Adrenal gland (tissue), 12 donors: ENCODE data around the gene SUPT6H. TPM values are rescaled to one million over a fixed set of nuclear protein-coding genes. Genes with fewer than 3 reads are reported as not detected.

ENCODE experiments used
- DNase-seq, 7 donors: peaks; one replicate each; pipeline ENCODE4 v3.0.0-alpha.2; 2019 to 2020
- H3K27ac ChIP-seq, 5 donors: fragments of 200-600 bp; sonication (generic) in 4 of 5; 1 replicate in 3 of 5; 2 replicates in 2 of 5; pipeline versions ENCODE4 v1.5.1 to v1.8.0; 2016 to 2020; ENCODE audit warnings: mild to moderate bottlenecking in 1 of 5
- H3K27me3 ChIP-seq: fragments of 200-600 bp; 2 replicates; pipeline ENCODE4 v1.8.0; 2021
- H3K36me3 ChIP-seq, 2 donors: fragments of 200-600 bp; replicated peaks in 1 of 2; 1 replicate in 1 of 2; 2 replicates in 1 of 2; pipeline versions ENCODE4 v1.5.1 to v1.8.0; 2018 to 2022
- H3K4me1 ChIP-seq, 2 donors: fragments of 200-600 bp; replicated peaks in 1 of 2; 1 replicate in 1 of 2; 2 replicates in 1 of 2; pipeline versions ENCODE4 v1.5.1 to v1.8.0; 2018 to 2021
- H3K4me3 ChIP-seq, 4 donors: fragments of 200-600 bp; sonication (generic) in 3 of 4; one replicate each; pipeline ENCODE4 v1.5.1; 2016 to 2018
- H3K9me3 ChIP-seq, 3 donors: fragments of 200-600 bp; sonication (generic) in 1 of 3; replicated peaks in 1 of 3; 1 replicate in 2 of 3; 2 replicates in 1 of 3; pipeline versions ENCODE4 v1.5.1 to v1.8.0; 2016 to 2021
- CTCF ChIP-seq, 6 experiments: fragments of 450-650 bp in 4 of 6; fragments of 200-600 bp in 2 of 6; sonication (generic) in 1 of 6; IDR thresholded peaks; 1 replicate in 5 of 6; 2 replicates in 1 of 6; pipeline versions ENCODE4 v1.5.1 to v1.8.0; 2016 to 2021; ENCODE audit warnings: antibody characterized with exemption in 6 of 6, mild to moderate bottlenecking in 2 of 6, moderate library complexity in 1 of 6
- POLR2A ChIP-seq, 2 donors: fragments of 450-650 bp; IDR thresholded peaks; one replicate each; pipeline ENCODE4 v1.6.1; 2017; ENCODE audit warnings: antibody characterized with exemption in 2 of 2, mild to moderate bottlenecking in 2 of 2, moderate library complexity in 1 of 2
- WGBS, 4 donors: extraction: QIAGEN DNeasy Blood & Tissue Kit in 2 of 4; methylation state at CpG; one replicate each; pipeline versions ENCODE4 v1.1.5 to v1.1.7; 2013 to 2017; 5-methylcytosine and 5-hydroxymethylcytosine counted together
- intact Hi-C, 2 donors: fragments of 100-400 bp; cut with DNase I; formaldehyde crosslinking; loops; one replicate each; pipeline versions ENCODE4 v1.14.1 to v1.15.0; 2022 to 2023
- polyA plus RNA-seq, 3 donors: library from polyadenylated mRNA; stranded (reverse); fragments of 200-250 nt in 2 of 3; fragments of 350-450 nt in 1 of 3; fragmentation: Illumina TruSeq in 1 of 3; extraction: RNeasy Lipid Tissue Mini Kit (QIAGEN cat#74804) in 1 of 3; gene quantifications; one replicate each; pipeline ENCODE4 v1.2.3, GENCODE V29; 2013 to 2014
- total RNA-seq, 9 donors: library from RNA; depleted of rRNA in 4 of 9; stranded (reverse); fragments of >200 nt in 4 of 9; fragments of 120-200 nt in 1 of 9; fragmentation: NEBNext Ultra II Directional in 1 of 9; extraction: Animal tissue kit (Norgen Biotek cat#: 25700) in 1 of 9; gene quantifications; one replicate each; pipeline versions ENCODE4 v1.1.0 to v1.2.4, GENCODE V29; 2013 to 2023
- donor health status: healthy with polysubstance abuse.
- donor health status: Bipolar disorder and iron deficiency.
- donor health status: DM: yes; HTN: yes; CAD: no.
- donor health status: DM: no; HTN: no; CAD: no.
- donor health status: DM: no; HTN: no; CAD: no.
- donor health status: DM: yes; HTN: yes; CAD: no.

Gene SUPT6H
- total and polyA plus RNA-seq, 12 donors, result 48.1 to 125 (median 71.4) TPM

GRCh38 chr17:28669918-28670317 is 7.9 kb downstream of the SUPT6H start:
- Histone ChIP-seq H3K27me3 (no peaks in the 10 kb centered on the region), H3K4me1 (peaks cover 0 to 28% of the 10 kb centered on the region in 2 donors), H3K4me3 (no peak overlapping the region), H3K27ac (no peak overlapping the region), H3K9me3 (no peaks in the 10 kb centered on the region), H3K36me3 (peaks cover 0 to 53% of the 10 kb centered on the region in 2 donors)
- WGBS, 4 donors, result 76 to 100% (median 89%) methylated on average over 1 of the region's 1 CpG
- no peak for DNase-seq
- intact Hi-C loops, result no loop called here
- TF ChIP-seq CTCF (IDR thresholded peaks at IDR 0.05) (no peak), POLR2A (IDR thresholded peaks at IDR 0.05) (no peak)

GRCh38 chr17:28675490-28675889 is 13.5 kb downstream of the SUPT6H start:
- Histone ChIP-seq H3K9me3 (no peaks in the 10 kb centered on the region), H3K4me3 (no peak overlapping the region), H3K36me3 (peaks cover 0 to 100% of the 10 kb centered on the region in 2 donors), H3K27me3 (no peaks in the 10 kb centered on the region), H3K4me1 (no peaks in the 10 kb centered on the region), H3K27ac (no peak overlapping the region)
- whole genome bisulfite sequencing, 4 donors, result 80 to 89% (median 84%) methylated on average over 3 of the region's 3 CpGs
- intact Hi-C loops, result no loop called here
- TF ChIP-seq POLR2A (IDR thresholded peaks at IDR 0.05) (no peak), CTCF (IDR thresholded peaks at IDR 0.05) (no peak)
- DNase-seq, result no peak

- Histone ChIP-seq H3K27me3 (no peaks in the 10 kb centered on the region), H3K4me3 (no peak overlapping the region), H3K9me3 (no peaks in the 10 kb centered on the region), H3K27ac (no peak overlapping the region), H3K36me3 (peaks cover 0 to 100% of the 10 kb centered on the region in 2 donors), H3K4me1 (no peaks in the 10 kb centered on the region)
- WGBS, 4 donors, result 78 to 83% (median 82%) methylated on average over 7 of the region's 7 CpGs
- intact Hi-C loops, result no loop called here
- DNase-seq, result no peak
- no peak for TF ChIP-seq POLR2A (IDR thresholded peaks at IDR 0.05)
- no peak for TF ChIP-seq CTCF (IDR thresholded peaks at IDR 0.05)
These were observed 14.0 kb downstream of the SUPT6H start for GRCh38 chr17:28675980-28676379.

GRCh38 chr17:28682655-28683054 is 20.6 kb downstream of the SUPT6H start:
- no peak for TF ChIP-seq POLR2A (IDR thresholded peaks at IDR 0.05)
- no peak for TF ChIP-seq CTCF (IDR thresholded peaks at IDR 0.05)
- H3K27ac ChIP-seq, result no peak overlapping the region
- H3K4me3 ChIP-seq, result no peak overlapping the region
- no peaks in the 10 kb centered on the region for H3K9me3 ChIP-seq
- intact Hi-C loops, result loop anchor here (5.0 to 10.0 kb wide), 2 partner anchors 40 to 48 kb away; no protein-coding TSS in a partner anchor
- WGBS, 4 donors, result 84 to 95% (median 93%) methylated on average over 10 to 11 of the region's 11 CpGs
- H3K36me3 ChIP-seq, result peaks cover 0 to 100% of the 10 kb centered on the region in 2 donors
- no peak for DNase-seq
- no peaks in the 10 kb centered on the region for H3K27me3 ChIP-seq
- H3K4me1 ChIP-seq, result peaks cover 3 to 8% of the 10 kb centered on the region in 2 donors
